ENCODE results near the gene RGS3.
"Not testable (repeated sequence)": the region's sequence is repeated elsewhere in the genome, so short reads cannot be mapped to it uniquely, and the experiment has no call there.

RGS3 gene

GRCh38 chr9:113488490-113488889 is 25.0 kb downstream of the RGS3 start:
- no peaks in the 10 kb centered on the region for H3K9me3 ChIP-seq (ENCODE audit: control insufficient read depth, insufficient read depth, low read length)
- no peaks in the 10 kb centered on the region for H3K36me3 ChIP-seq (ENCODE audit: control insufficient read depth, insufficient read depth, low read length)
- no peaks in the 10 kb centered on the region for H3K27me3 ChIP-seq (ENCODE audit: control insufficient read depth, insufficient read depth, low read length)
- no peak overlapping the region for H3K4me3 ChIP-seq (ENCODE audit: low read depth, low read length)
- peaks cover 2% of the 10 kb centered on the region; the same call in 1 of the 2 replicates for H3K4me1 ChIP-seq (ENCODE audit: control insufficient read depth, insufficient read depth, low read length)
- H3K9ac ChIP-seq (ENCODE audit: low read depth, low read length) = no peak overlapping the region
- no peak overlapping the region for H3K27ac ChIP-seq (ENCODE audit: low read depth, low read length)

- not testable (repeated sequence) for H3K4me3 ChIP-seq (ENCODE audit: low read depth, low read length); H3K27me3 ChIP-seq (ENCODE audit: control insufficient read depth, insufficient read depth, low read length); H3K27ac ChIP-seq (ENCODE audit: low read depth, low read length); H3K9ac ChIP-seq (ENCODE audit: low read depth, low read length); H3K9me3 ChIP-seq (ENCODE audit: control insufficient read depth, insufficient read depth, low read length); H3K36me3 ChIP-seq (ENCODE audit: control insufficient read depth, insufficient read depth, low read length); H3K4me1 ChIP-seq (ENCODE audit: control insufficient read depth, insufficient read depth, low read length)
Measured at GRCh38 chr9:113491147-113491546, 27.6 kb downstream of the RGS3 start.

- no peaks in the 10 kb centered on the region for H3K36me3 ChIP-seq (ENCODE audit: control insufficient read depth, insufficient read depth, low read length)
- no peak overlapping the region for H3K9ac ChIP-seq (ENCODE audit: low read depth, low read length)
- no peaks in the 10 kb centered on the region for H3K9me3 ChIP-seq (ENCODE audit: control insufficient read depth, insufficient read depth, low read length)
- H3K27ac ChIP-seq (ENCODE audit: low read depth, low read length) = no peak overlapping the region
- H3K4me3 ChIP-seq (ENCODE audit: low read depth, low read length) = no peak overlapping the region
- H3K27me3 ChIP-seq (ENCODE audit: control insufficient read depth, insufficient read depth, low read length) = no peaks in the 10 kb centered on the region
- H3K4me1 ChIP-seq (ENCODE audit: control insufficient read depth, insufficient read depth, low read length) = peaks cover 2% of the 10 kb centered on the region; the same call in 1 of the 2 replicates
Measured at GRCh38 chr9:113492343-113493202, 29.0 kb downstream of the RGS3 start.

- H3K27ac ChIP-seq (ENCODE audit: low read depth, low read length) = no peak overlapping the region
- no peaks in the 10 kb centered on the region for H3K27me3 ChIP-seq (ENCODE audit: control insufficient read depth, insufficient read depth, low read length)
- no peak overlapping the region for H3K4me3 ChIP-seq (ENCODE audit: low read depth, low read length)
- no peaks in the 10 kb centered on the region for H3K9me3 ChIP-seq (ENCODE audit: control insufficient read depth, insufficient read depth, low read length)
- no peak overlapping the region for H3K9ac ChIP-seq (ENCODE audit: low read depth, low read length)
- H3K36me3 ChIP-seq (ENCODE audit: control insufficient read depth, insufficient read depth, low read length) = no peaks in the 10 kb centered on the region
- H3K4me1 ChIP-seq (ENCODE audit: control insufficient read depth, insufficient read depth, low read length) = peaks cover 2% of the 10 kb centered on the region; the same call in 1 of the 2 replicates
Measured at GRCh38 chr9:113493203-113493520, 29.6 kb downstream of the RGS3 start.

- no peak overlapping the region for H3K27ac ChIP-seq (ENCODE audit: low read depth, low read length)
Measured at GRCh38 chr9:113495526-113495925, 32.0 kb downstream of the RGS3 start.

GRCh38 chr9:113497051-113497450 is 33.5 kb downstream of the RGS3 start:
- no peak overlapping the region for H3K9ac ChIP-seq (ENCODE audit: low read depth, low read length)
- H3K27me3 ChIP-seq (ENCODE audit: control insufficient read depth, insufficient read depth, low read length) = no peaks in the 10 kb centered on the region
- no peak overlapping the region for H3K4me3 ChIP-seq (ENCODE audit: low read depth, low read length)
- H3K9me3 ChIP-seq (ENCODE audit: control insufficient read depth, insufficient read depth, low read length) = no peaks in the 10 kb centered on the region
- peaks cover 10% of the 10 kb centered on the region for H3K4me1 ChIP-seq (ENCODE audit: control insufficient read depth, insufficient read depth, low read length)
- H3K27ac ChIP-seq (ENCODE audit: low read depth, low read length) = no peak overlapping the region
- no peaks in the 10 kb centered on the region for H3K36me3 ChIP-seq (ENCODE audit: control insufficient read depth, insufficient read depth, low read length)

More at GRCh38 chr9:113495526-113495925, 32.0 kb downstream of the RGS3 start:
- Histone ChIP-seq H3K4me3 (ENCODE audit: low read depth, low read length) (no peak overlapping the region), H3K9me3 (ENCODE audit: control insufficient read depth, insufficient read depth, low read length) (no peaks in the 10 kb centered on the region), H3K36me3 (ENCODE audit: control insufficient read depth, insufficient read depth, low read length) (no peaks in the 10 kb centered on the region), H3K27me3 (ENCODE audit: control insufficient read depth, insufficient read depth, low read length) (no peaks in the 10 kb centered on the region), H3K4me1 (ENCODE audit: control insufficient read depth, insufficient read depth, low read length) (peaks cover 2% of the 10 kb centered on the region; the same call in 1 of the 2 replicates), H3K9ac (ENCODE audit: low read depth, low read length) (no peak overlapping the region)

GRCh38 chr9:113499153-113499875 is 35.8 kb downstream of the RGS3 start:
- Histone ChIP-seq H3K4me3 (ENCODE audit: low read depth, low read length) (no peak overlapping the region), H3K36me3 (ENCODE audit: control insufficient read depth, insufficient read depth, low read length) (no peaks in the 10 kb centered on the region), H3K27me3 (ENCODE audit: control insufficient read depth, insufficient read depth, low read length) (no peaks in the 10 kb centered on the region), H3K9ac (ENCODE audit: low read depth, low read length) (no peak overlapping the region), H3K4me1 (ENCODE audit: control insufficient read depth, insufficient read depth, low read length) (peaks cover 12% of the 10 kb centered on the region), H3K9me3 (ENCODE audit: control insufficient read depth, insufficient read depth, low read length) (no peaks in the 10 kb centered on the region), H3K27ac (ENCODE audit: low read depth, low read length) (no peak overlapping the region)

- no peak overlapping the region for H3K4me3 ChIP-seq (ENCODE audit: low read depth, low read length)
- H3K4me1 ChIP-seq (ENCODE audit: control insufficient read depth, insufficient read depth, low read length) = peaks cover 12% of the 10 kb centered on the region
- no peak overlapping the region for H3K9ac ChIP-seq (ENCODE audit: low read depth, low read length)
- no peak overlapping the region for H3K27ac ChIP-seq (ENCODE audit: low read depth, low read length)
- no peaks in the 10 kb centered on the region for H3K27me3 ChIP-seq (ENCODE audit: control insufficient read depth, insufficient read depth, low read length)
- H3K36me3 ChIP-seq (ENCODE audit: control insufficient read depth, insufficient read depth, low read length) = no peaks in the 10 kb centered on the region
- no peaks in the 10 kb centered on the region for H3K9me3 ChIP-seq (ENCODE audit: control insufficient read depth, insufficient read depth, low read length)
Measured at GRCh38 chr9:113499876-113500497, 36.5 kb downstream of the RGS3 start.

- H3K4me3 ChIP-seq (ENCODE audit: low read depth, low read length) = no peak overlapping the region
- peak overlapping the region; percentile 39 for H3K27ac ChIP-seq (ENCODE audit: low read depth, low read length)
- H3K9ac ChIP-seq (ENCODE audit: low read depth, low read length) = peak overlapping the region; percentile 34; the same call in 1 of the 2 replicates
Measured at GRCh38 chr9:113501129-113501686, 37.7 kb downstream of the RGS3 start.

GRCh38 chr9:113501852-113502251 is 38.3 kb downstream of the RGS3 start:
- H3K4me1 ChIP-seq (ENCODE audit: control insufficient read depth, insufficient read depth, low read length) = peaks cover 21% of the 10 kb centered on the region
- no peak overlapping the region for H3K4me3 ChIP-seq (ENCODE audit: low read depth, low read length)
- H3K27ac ChIP-seq (ENCODE audit: low read depth, low read length) = no peak overlapping the region
- no peaks in the 10 kb centered on the region for H3K27me3 ChIP-seq (ENCODE audit: control insufficient read depth, insufficient read depth, low read length)
- no peaks in the 10 kb centered on the region for H3K9me3 ChIP-seq (ENCODE audit: control insufficient read depth, insufficient read depth, low read length)
- no peak overlapping the region for H3K9ac ChIP-seq (ENCODE audit: low read depth, low read length)
- H3K36me3 ChIP-seq (ENCODE audit: control insufficient read depth, insufficient read depth, low read length) = no peaks in the 10 kb centered on the region

More at GRCh38 chr9:113501129-113501686, 37.7 kb downstream of the RGS3 start:
- no peaks in the 10 kb centered on the region for H3K27me3 ChIP-seq (ENCODE audit: control insufficient read depth, insufficient read depth, low read length)
- peaks cover 18% of the 10 kb centered on the region for H3K4me1 ChIP-seq (ENCODE audit: control insufficient read depth, insufficient read depth, low read length)
- H3K36me3 ChIP-seq (ENCODE audit: control insufficient read depth, insufficient read depth, low read length) = no peaks in the 10 kb centered on the region
- H3K9me3 ChIP-seq (ENCODE audit: control insufficient read depth, insufficient read depth, low read length) = no peaks in the 10 kb centered on the region
